ENCODE results near the gene MB. TPM values are rescaled to one million over a fixed set of nuclear protein-coding genes. Genes with fewer than 3 reads are reported as not detected.

Gene MB
- total RNA-seq, 2 experiments from 2014 or later, result not detected

- DNase-seq, result no peak
- ChIA-PET CTCF (no interaction called here), POLR2A (interaction anchor here (0.6 kb wide), 1 partner anchor 76 kb away, joined by 3 read pairs; no protein-coding TSS in a partner anchor)
- Mint-ChIP-seq H3K4me1 (ENCODE audit: low read depth) (no peaks in the 10 kb centered on the region), H3K36me3 (ENCODE audit: low read depth) (no peaks in the 10 kb centered on the region), H3K4me3 (no peak overlapping the region), H3K27me3 (peaks cover 33% of the 10 kb centered on the region), H3K9me3 (no peaks in the 10 kb centered on the region), H3K27ac (no peak overlapping the region)
- Histone ChIP-seq H3K36me3 (ENCODE audit: insufficient read depth, low read length) (no peaks in the 10 kb centered on the region), H3K4me3 (ENCODE audit: low read length) (no peak overlapping the region), H3K27ac (ENCODE audit: low read depth in 1 of 2, low read length in 2 of 2) (no peak overlapping the region), H3K9me3 (ENCODE audit: control insufficient read depth in 1 of 2, insufficient read depth in 1 of 2, low read length in 2 of 2) (no peaks in the 10 kb centered on the region), H3K27me3 (ENCODE audit: control insufficient read depth in 1 of 2, insufficient read depth in 2 of 2, low read length in 2 of 2) (peaks cover 7 to 9% of the 10 kb centered on the region in 2 experiments), H3K4me1 (ENCODE audit: insufficient read depth, low read length) (no peaks in the 10 kb centered on the region)
- intact Hi-C loops (cut with DNase I, micrococcal nuclease), result no loop called here
- ATAC-seq (ENCODE audit: poor library complexity), result no peak
- TF ChIP-seq, protein P1, sequence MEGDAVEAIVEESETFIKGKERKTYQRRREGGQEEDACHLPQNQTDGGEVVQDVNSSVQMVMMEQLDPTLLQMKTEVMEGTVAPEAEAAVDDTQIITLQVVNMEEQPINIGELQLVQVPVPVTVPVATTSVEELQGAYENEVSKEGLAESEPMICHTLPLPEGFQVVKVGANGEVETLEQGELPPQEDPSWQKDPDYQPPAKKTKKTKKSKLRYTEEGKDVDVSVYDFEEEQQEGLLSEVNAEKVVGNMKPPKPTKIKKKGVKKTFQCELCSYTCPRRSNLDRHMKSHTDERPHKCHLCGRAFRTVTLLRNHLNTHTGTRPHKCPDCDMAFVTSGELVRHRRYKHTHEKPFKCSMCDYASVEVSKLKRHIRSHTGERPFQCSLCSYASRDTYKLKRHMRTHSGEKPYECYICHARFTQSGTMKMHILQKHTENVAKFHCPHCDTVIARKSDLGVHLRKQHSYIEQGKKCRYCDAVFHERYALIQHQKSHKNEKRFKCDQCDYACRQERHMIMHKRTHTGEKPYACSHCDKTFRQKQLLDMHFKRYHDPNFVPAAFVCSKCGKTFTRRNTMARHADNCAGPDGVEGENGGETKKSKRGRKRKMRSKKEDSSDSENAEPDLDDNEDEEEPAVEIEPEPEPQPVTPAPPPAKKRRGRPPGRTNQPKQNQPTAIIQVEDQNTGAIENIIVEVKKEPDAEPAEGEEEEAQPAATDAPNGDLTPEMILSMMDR (IDR thresholded peaks at IDR 0.05), result no peak
Observed at GRCh38 chr22:35560824-35561223, 56.3 kb downstream of the MB start.

- Mint-ChIP-seq H3K27ac (no peak overlapping the region), H3K4me3 (no peak overlapping the region), H3K4me1 (ENCODE audit: low read depth) (no peaks in the 10 kb centered on the region), H3K9me3 (no peaks in the 10 kb centered on the region), H3K36me3 (ENCODE audit: low read depth) (no peaks in the 10 kb centered on the region), H3K27me3 (peaks cover 33% of the 10 kb centered on the region)
- ChIA-PET POLR2A (no interaction called here), CTCF (no interaction called here)
- Histone ChIP-seq H3K27ac (ENCODE audit: low read depth in 1 of 2, low read length in 2 of 2) (no peak overlapping the region), H3K4me3 (ENCODE audit: low read length) (no peak overlapping the region), H3K27me3 (ENCODE audit: control insufficient read depth in 1 of 2, insufficient read depth in 2 of 2, low read length in 2 of 2) (peaks cover 7 to 9% of the 10 kb centered on the region in 2 experiments), H3K9me3 (ENCODE audit: control insufficient read depth in 1 of 2, insufficient read depth in 1 of 2, low read length in 2 of 2) (no peaks in the 10 kb centered on the region), H3K4me1 (ENCODE audit: insufficient read depth, low read length) (no peaks in the 10 kb centered on the region), H3K36me3 (ENCODE audit: insufficient read depth, low read length) (no peaks in the 10 kb centered on the region)
- no peak for DNase-seq
- TF ChIP-seq, protein P1 (IDR thresholded peaks at IDR 0.05), result no peak
- no peak for ATAC-seq (ENCODE audit: poor library complexity)
- intact Hi-C loops (cut with DNase I, micrococcal nuclease), result no loop called here
Observed at GRCh38 chr22:35560366-35560765, 56.8 kb downstream of the MB start.

GRCh38 chr22:35559354-35560005, 57.6 kb downstream of the MB start:
- intact Hi-C loops (cut with DNase I, micrococcal nuclease), result no loop called here
- H3K27ac ChIP-seq (ENCODE audit: low read depth in 1 of 2, low read length in 2 of 2), result no peak overlapping the region
- peaks cover under 1% of the 10 kb centered on the region for H3K4me1 ChIP-seq (ENCODE audit: insufficient read depth, low read length)
- Mint-ChIP-seq H3K36me3 (ENCODE audit: low read depth) (no peaks in the 10 kb centered on the region), H3K4me1 (ENCODE audit: low read depth) (no peaks in the 10 kb centered on the region), H3K27ac (no peak overlapping the region), H3K9me3 (no peaks in the 10 kb centered on the region), H3K27me3 (peaks cover 33% of the 10 kb centered on the region), H3K4me3 (no peak overlapping the region)
- H3K4me3 ChIP-seq (ENCODE audit: low read length), result no peak overlapping the region
- peaks cover 7 to 9% of the 10 kb centered on the region in 2 experiments for H3K27me3 ChIP-seq (ENCODE audit: control insufficient read depth in 1 of 2, insufficient read depth in 2 of 2, low read length in 2 of 2)
- CTCF ChIA-PET, result no interaction called here
- H3K36me3 ChIP-seq (ENCODE audit: insufficient read depth, low read length), result no peaks in the 10 kb centered on the region
- no peak for ATAC-seq (ENCODE audit: poor library complexity)
- TF ChIP-seq, protein P1 (IDR thresholded peaks at IDR 0.05), result no peak
- POLR2A ChIA-PET, result no interaction called here
- H3K9me3 ChIP-seq (ENCODE audit: control insufficient read depth in 1 of 2, insufficient read depth in 1 of 2, low read length in 2 of 2), result no peaks in the 10 kb centered on the region
- no peak for DNase-seq
